ENCODE data around the gene DPH1.

DNA sequence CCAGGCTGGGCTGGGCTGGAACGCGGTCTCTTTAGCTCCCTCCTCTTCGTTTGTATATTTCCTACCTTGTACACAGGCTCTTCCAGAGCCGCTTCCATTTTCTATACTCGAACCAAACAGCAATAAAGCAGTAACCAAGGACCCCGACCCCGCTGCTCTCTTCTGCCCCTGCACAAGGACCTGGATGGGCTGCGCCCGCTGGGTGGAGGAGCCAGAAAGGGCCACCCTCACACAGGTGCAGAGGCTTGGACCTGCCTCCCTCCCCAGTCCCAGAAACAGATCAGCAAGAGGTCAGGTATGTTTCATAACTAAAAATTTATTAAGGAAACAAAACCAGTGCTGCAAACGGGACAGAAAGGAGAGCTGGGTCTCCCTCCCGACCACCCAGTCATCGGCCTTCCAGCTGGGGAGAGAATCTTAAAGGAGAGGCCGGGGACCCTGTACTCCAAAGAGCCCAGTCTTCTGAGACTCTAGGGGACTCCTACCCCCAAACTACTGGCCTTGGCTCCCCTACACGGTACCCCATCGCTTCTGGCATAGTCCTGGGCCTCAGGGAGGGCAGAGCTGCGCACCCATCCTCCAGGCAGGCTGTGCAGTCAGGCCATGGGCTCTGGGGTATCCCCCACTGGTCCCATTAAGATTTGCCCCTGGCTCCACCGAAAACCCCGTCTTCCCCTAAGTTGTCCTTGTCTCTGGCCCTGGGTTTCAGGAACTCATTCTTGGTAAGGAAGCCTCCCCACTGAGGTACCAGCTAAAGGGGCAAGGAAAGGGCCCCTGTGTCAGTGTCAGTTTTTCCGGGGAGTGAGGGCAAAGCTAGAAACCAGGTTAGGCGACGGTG is 29.8 kb downstream of the DPH1 start:
- TF ChIP-seq, protein P1, sequence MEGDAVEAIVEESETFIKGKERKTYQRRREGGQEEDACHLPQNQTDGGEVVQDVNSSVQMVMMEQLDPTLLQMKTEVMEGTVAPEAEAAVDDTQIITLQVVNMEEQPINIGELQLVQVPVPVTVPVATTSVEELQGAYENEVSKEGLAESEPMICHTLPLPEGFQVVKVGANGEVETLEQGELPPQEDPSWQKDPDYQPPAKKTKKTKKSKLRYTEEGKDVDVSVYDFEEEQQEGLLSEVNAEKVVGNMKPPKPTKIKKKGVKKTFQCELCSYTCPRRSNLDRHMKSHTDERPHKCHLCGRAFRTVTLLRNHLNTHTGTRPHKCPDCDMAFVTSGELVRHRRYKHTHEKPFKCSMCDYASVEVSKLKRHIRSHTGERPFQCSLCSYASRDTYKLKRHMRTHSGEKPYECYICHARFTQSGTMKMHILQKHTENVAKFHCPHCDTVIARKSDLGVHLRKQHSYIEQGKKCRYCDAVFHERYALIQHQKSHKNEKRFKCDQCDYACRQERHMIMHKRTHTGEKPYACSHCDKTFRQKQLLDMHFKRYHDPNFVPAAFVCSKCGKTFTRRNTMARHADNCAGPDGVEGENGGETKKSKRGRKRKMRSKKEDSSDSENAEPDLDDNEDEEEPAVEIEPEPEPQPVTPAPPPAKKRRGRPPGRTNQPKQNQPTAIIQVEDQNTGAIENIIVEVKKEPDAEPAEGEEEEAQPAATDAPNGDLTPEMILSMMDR (IDR thresholded peaks at IDR 0.05): no peak
- TF ChIP-seq POLR2A (IDR thresholded peaks at IDR 0.05): no peak

All from Peyer's patch (tissue), 4 donors.